ENCODE measurements around the gene CYP2J2.

DNA sequence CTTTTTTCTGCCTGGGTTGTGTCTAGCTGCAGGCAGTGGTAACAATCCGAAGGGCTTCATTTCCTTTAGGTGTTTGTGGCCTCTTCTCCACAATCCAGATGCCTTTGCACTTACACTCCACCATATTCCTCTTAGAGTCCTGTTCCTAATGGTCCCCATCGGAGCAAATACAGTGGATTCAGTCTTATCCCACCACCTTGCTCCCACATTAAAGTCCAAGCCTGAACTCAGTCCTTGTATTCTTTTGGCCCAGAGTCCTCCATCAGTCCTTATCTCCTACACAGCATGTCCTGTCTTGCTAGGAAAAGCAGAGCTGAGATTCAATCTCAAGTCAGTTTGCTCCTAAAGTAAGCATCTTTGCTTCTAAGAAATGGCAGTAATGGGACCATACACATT, 8.8 kb downstream of the CYP2J2 start:
- TF ChIP-seq, protein P1, sequence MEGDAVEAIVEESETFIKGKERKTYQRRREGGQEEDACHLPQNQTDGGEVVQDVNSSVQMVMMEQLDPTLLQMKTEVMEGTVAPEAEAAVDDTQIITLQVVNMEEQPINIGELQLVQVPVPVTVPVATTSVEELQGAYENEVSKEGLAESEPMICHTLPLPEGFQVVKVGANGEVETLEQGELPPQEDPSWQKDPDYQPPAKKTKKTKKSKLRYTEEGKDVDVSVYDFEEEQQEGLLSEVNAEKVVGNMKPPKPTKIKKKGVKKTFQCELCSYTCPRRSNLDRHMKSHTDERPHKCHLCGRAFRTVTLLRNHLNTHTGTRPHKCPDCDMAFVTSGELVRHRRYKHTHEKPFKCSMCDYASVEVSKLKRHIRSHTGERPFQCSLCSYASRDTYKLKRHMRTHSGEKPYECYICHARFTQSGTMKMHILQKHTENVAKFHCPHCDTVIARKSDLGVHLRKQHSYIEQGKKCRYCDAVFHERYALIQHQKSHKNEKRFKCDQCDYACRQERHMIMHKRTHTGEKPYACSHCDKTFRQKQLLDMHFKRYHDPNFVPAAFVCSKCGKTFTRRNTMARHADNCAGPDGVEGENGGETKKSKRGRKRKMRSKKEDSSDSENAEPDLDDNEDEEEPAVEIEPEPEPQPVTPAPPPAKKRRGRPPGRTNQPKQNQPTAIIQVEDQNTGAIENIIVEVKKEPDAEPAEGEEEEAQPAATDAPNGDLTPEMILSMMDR (IDR thresholded peaks at IDR 0.05), result no peak
- TF ChIP-seq POLR2A (IDR thresholded peaks at IDR 0.05), result no peak
